ENCODE results near the gene CD200.

CD200 gene

GRCh38 chr3:112307557-112307956 is 25.4 kb upstream of the CD200 start:
- DNase-seq (ENCODE audit: insufficient read length) = no peak
- TF ChIP-seq POLR2A (IDR thresholded peaks at IDR 0.05; ENCODE audit: low read depth, low read length) (no peak), POLR2AphosphoS5 (IDR thresholded peaks at IDR 0.05; ENCODE audit: low read depth, low read length) (no peak), TAF1 (IDR thresholded peaks at IDR 0.05; ENCODE audit: borderline replicate concordance, low read depth, low read length) (no peak)

GRCh38 chr3:112308151-112308911 is 24.6 kb upstream of the CD200 start:
- FAIRE-seq (peak; percentile 40), DNase-seq (ENCODE audit: insufficient read length) (no peak)
- TF ChIP-seq POLR2AphosphoS5 (IDR thresholded peaks at IDR 0.05; ENCODE audit: low read depth, low read length) (no peak), TAF1 (IDR thresholded peaks at IDR 0.05; ENCODE audit: borderline replicate concordance, low read depth, low read length) (no peak), POLR2A (IDR thresholded peaks at IDR 0.05; ENCODE audit: low read depth, low read length) (no peak)

More at GRCh38 chr3:112307557-112307956, 25.4 kb upstream of the CD200 start:
- FAIRE-seq = no peak

- no peak for FAIRE-seq
- TF ChIP-seq POLR2AphosphoS5 (IDR thresholded peaks at IDR 0.05; ENCODE audit: low read depth, low read length) = no peak
- no peak for TF ChIP-seq POLR2A (IDR thresholded peaks at IDR 0.05; ENCODE audit: low read depth, low read length)
- TF ChIP-seq TAF1 (IDR thresholded peaks at IDR 0.05; ENCODE audit: borderline replicate concordance, low read depth, low read length) = no peak
- no peak for DNase-seq (ENCODE audit: insufficient read length)
Observed at GRCh38 chr3:112314649-112315048, 18.3 kb upstream of the CD200 start.

- TF ChIP-seq POLR2AphosphoS5 (IDR thresholded peaks at IDR 0.05; ENCODE audit: low read depth, low read length) (no peak), POLR2A (IDR thresholded peaks at IDR 0.05; ENCODE audit: low read depth, low read length) (no peak), TAF1 (IDR thresholded peaks at IDR 0.05; ENCODE audit: borderline replicate concordance, low read depth, low read length) (no peak)
- DNase-seq (ENCODE audit: insufficient read length) = no peak
- no peak for FAIRE-seq
Observed at GRCh38 chr3:112315791-112316190, 17.2 kb upstream of the CD200 start.

- TF ChIP-seq TAF1 (IDR thresholded peaks at IDR 0.05; ENCODE audit: borderline replicate concordance, low read depth, low read length) = no peak
- no peak for TF ChIP-seq POLR2A (IDR thresholded peaks at IDR 0.05; ENCODE audit: low read depth, low read length)
- TF ChIP-seq POLR2AphosphoS5 (IDR thresholded peaks at IDR 0.05; ENCODE audit: low read depth, low read length) = no peak
- DNase-seq (ENCODE audit: insufficient read length) (no peak), FAIRE-seq (no peak)
Observed at GRCh38 chr3:112319516-112320276, 13.3 kb upstream of the CD200 start.

- no peak for FAIRE-seq
- no peak for DNase-seq (ENCODE audit: insufficient read length)
- no peak for TF ChIP-seq POLR2A (IDR thresholded peaks at IDR 0.05; ENCODE audit: low read depth, low read length)
- no peak for TF ChIP-seq TAF1 (IDR thresholded peaks at IDR 0.05; ENCODE audit: borderline replicate concordance, low read depth, low read length)
- TF ChIP-seq POLR2AphosphoS5 (IDR thresholded peaks at IDR 0.05; ENCODE audit: low read depth, low read length) = no peak
Observed at GRCh38 chr3:112320691-112321090, 12.3 kb upstream of the CD200 start.

- TF ChIP-seq POLR2AphosphoS5 (IDR thresholded peaks at IDR 0.05; ENCODE audit: low read depth, low read length) (no peak), TAF1 (IDR thresholded peaks at IDR 0.05; ENCODE audit: borderline replicate concordance, low read depth, low read length) (no peak), POLR2A (IDR thresholded peaks at IDR 0.05; ENCODE audit: low read depth, low read length) (no peak)
- FAIRE-seq (no peak), DNase-seq (ENCODE audit: insufficient read length) (no peak)
Observed at GRCh38 chr3:112321867-112322652, 10.9 kb upstream of the CD200 start.

- FAIRE-seq = peak; percentile 96
- no peak for DNase-seq (ENCODE audit: insufficient read length)
- TF ChIP-seq POLR2AphosphoS5 (IDR thresholded peaks at IDR 0.05; ENCODE audit: low read depth, low read length) = no peak
- no peak for TF ChIP-seq POLR2A (IDR thresholded peaks at IDR 0.05; ENCODE audit: low read depth, low read length)
- no peak for TF ChIP-seq TAF1 (IDR thresholded peaks at IDR 0.05; ENCODE audit: borderline replicate concordance, low read depth, low read length)
Observed at GRCh38 chr3:112327371-112327951, 5.5 kb upstream of the CD200 start.

GRCh38 chr3:112331851-112332250 is 1.1 kb upstream of the CD200 start:
- FAIRE-seq (no peak), DNase-seq (ENCODE audit: insufficient read length) (no peak)
- TF ChIP-seq POLR2AphosphoS5 (IDR thresholded peaks at IDR 0.05; ENCODE audit: low read depth, low read length) (no peak), POLR2A (IDR thresholded peaks at IDR 0.05; ENCODE audit: low read depth, low read length) (no peak), TAF1 (IDR thresholded peaks at IDR 0.05; ENCODE audit: borderline replicate concordance, low read depth, low read length) (no peak)

GRCh38 chr3:112333381-112334317 is 693 bp downstream of the CD200 start:
- no peak for DNase-seq (ENCODE audit: insufficient read length)
- TF ChIP-seq TAF1 (IDR thresholded peaks at IDR 0.05; ENCODE audit: borderline replicate concordance, low read depth, low read length) (no peak), POLR2AphosphoS5 (IDR thresholded peaks at IDR 0.05; ENCODE audit: low read depth, low read length) (no peak), POLR2A (IDR thresholded peaks at IDR 0.05; ENCODE audit: low read depth, low read length) (no peak; the same call in 1 of the 2 replicates)
- FAIRE-seq = peak; percentile 68
